ENCODE data around the gene TNIP1.

Gene TNIP1

DNA sequence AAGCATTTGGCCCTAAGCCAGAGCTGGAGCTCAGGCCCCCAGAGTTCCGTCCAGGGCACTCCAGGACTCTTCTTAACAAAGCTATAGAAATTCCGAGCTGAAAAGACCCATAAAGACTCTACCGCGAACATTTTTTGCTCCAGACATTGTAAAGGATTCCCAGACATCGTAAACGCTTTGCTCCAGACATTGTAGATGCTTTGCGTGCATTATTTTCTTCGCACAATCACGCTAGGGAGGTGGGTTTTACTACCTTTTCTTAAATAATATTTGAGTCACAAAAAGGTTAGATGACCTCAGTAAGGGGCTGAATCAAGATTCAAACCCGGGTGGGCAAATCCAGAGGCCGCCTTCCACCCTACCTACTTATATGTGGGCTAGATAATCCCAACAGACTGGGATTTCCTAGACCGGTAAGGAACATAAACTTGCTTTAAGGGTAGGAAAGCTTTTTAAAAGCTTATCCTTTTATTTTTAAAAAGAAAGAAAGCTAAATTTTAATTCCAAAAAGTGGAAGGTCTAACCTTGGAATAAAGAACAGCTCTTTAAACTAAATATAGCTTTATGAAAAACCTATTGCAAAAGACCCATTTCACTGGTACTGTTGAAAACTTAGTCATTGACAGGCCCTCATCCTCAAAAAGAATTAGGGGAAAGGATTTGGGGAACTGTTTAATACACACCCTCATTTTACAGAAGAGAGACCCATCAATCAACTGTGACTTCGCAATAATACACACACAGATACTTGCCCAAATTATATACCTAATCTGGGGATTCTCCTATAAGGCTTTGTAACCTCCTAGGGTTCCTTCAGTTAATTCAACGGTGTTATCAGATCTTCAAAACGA lies 822 bp upstream of the TNIP1 start:
- DNase-seq: no peak

DNA sequence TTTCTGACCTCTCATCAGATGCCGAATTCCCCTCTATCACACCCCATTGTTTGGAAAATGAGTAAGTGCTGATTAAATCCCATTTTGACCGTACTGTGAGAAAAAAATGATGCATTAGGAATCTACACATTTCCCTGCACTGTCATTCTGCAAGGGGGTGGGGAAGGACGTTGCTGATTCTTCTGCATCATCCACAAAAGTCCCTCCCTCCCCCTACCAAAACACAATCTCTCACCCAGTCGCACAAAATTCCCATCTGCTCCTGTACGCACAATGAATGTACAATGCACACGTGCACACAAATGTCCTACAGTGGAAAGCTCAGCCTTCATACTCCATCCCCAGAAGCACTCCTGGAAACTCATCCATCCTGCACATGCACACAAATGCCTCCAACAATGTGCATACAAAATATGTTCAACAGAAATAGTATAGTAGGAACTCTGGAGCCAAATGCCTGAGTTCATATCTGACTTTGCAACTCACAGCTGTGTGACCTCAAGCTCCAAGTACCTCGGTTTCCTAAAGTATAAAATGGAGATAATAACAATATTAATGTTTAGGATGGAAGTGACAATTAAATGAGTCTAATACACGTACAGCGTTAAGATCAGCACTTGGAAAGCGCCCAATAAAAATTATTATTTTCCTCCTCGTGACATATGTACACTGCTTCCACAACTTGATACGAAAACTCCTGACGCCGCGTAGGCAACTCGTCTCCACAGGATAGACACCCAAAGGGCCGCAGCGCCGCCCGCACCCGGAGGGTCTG lies 809 bp downstream of the TNIP1 start:
- peak in 1 of 2 experiments; percentile 23 for DNase-seq

DNA sequence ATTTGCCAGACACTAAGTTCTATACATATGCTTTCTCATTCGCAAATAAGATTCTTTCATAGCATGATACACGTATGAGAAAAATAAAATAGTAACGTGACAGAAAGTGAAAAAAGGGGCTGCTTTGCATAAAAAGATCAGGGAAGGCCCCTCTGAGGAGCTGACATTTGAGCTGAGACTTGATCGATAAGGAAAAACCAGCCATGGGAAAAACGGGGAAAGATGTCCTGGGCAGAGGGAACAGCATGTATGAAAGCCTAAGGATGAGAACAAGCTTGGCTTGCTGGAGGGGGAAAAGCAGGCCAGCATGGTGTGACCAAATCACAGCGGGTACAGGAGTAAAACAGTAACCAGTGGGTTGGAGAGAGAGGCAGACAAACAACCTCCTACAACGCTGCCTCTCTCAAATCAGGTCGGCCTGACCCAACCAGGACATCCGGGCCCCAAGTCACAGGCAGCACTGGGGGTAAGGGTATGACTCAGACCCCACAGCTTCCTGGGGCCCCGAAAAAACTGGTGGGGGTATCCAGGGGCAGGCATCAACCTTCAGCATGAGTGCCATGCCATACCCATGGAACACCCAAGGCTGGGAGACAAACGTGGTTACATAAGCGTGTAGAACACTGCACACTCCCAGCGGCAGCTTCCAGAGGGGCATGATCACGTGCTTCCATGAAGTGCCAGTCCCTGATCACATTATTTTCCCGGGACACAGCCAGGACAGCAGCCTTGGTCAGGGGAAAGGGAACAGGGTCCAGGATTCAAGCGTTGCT lies 2.2 kb downstream of the TNIP1 start:
- DNase-seq: no peak

GRCh38 chr5:151077967-151078366 lies 2.9 kb downstream of the TNIP1 start:
- no peak for DNase-seq

- no peak for DNase-seq
Observed at GRCh38 chr5:151077419-151077818, 3.4 kb downstream of the TNIP1 start.

DNA sequence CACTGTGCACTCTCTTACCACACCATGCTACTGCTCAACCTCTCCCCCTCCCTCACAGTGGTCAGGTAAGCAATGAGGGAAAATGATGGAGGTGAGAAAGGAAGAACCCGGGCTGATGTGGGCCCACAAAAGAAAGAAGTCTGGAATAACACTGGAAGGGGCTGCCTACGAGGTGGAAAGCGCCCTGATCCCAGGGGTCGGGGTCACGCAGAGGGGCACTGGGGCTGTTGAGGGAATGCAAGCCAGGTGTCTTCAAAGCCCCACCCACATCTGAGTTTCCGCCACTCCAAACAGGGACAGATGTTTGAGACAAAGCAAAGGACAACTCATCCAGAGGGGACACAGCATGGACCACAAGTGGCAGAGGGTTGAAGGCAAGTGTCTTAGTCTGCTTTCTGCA lies 4.2 kb downstream of the TNIP1 start:
- no peak for DNase-seq

DNA sequence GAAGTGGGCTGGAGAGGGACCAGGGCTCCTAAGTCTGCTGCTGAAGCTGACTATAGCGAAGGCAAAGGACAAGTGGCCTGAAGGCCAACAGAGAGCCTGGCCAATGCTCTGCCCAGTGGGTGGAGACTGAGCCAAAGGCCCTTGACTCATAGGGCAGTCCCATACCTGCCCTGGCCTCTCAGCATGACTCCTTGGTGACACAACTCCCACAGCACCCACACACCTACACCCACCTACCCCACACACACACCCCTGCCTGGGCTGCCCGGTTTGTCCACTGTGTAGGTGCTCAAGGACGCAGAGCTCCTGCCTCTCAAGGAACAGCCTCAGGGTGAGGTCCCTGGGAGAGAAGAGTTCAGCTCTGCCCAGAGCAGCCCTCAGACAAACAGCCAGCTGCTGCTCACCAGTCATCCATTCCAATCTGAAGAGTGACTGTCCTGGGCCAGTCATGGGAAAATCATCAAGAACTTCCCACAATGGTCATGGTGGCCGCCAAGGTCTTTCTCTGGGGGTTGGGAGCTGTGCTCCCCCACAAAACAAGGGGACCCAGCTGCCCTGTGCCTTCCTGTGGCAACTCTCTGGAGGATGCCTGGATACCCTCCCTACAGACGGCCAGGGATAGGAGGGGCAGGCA lies 5.0 kb downstream of the TNIP1 start:
- DNase-seq: no peak

DNA sequence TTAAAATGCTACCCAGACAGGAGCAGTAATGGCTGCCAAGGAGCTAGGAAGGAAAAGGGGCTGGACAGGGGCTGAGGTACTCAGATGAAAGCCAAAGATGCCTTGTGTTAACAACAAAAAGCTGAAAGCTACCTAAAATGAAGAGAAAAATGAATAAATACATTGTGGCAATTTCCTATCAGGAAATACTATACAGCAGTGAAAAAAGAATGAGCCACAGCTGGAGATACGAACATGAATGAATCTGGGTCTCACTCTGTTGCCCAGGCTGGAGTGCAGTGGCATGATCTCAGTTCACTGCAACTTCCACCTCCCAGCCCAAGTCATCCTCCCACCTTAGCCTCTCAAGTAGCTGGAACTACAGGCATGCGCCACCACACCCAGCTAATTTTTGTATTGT lies 6.3 kb downstream of the TNIP1 start:
- no peak for DNase-seq

GRCh38 chr5:151073280-151073679 lies 7.6 kb downstream of the TNIP1 start:
- no peak for DNase-seq

DNA sequence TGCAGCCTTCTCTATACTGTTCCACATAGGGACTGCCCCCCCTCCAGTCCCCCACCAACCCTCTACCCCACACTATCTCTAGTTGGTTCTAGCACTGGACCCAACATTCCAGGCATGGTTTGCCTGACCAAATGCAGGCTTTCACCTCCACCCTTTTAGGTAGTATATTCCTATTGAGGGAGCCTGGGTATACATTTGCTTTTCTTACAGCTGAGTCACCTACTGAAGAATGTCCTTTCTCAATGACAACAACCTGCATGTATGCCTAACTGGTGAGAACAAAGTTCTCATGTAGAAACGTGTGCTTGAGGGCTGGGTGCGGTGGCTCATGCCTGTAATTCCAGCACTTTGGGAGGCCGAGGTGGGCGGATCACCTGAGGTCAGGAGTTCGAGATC lies 8.2 kb downstream of the TNIP1 start:
- no peak for DNase-seq

DNA sequence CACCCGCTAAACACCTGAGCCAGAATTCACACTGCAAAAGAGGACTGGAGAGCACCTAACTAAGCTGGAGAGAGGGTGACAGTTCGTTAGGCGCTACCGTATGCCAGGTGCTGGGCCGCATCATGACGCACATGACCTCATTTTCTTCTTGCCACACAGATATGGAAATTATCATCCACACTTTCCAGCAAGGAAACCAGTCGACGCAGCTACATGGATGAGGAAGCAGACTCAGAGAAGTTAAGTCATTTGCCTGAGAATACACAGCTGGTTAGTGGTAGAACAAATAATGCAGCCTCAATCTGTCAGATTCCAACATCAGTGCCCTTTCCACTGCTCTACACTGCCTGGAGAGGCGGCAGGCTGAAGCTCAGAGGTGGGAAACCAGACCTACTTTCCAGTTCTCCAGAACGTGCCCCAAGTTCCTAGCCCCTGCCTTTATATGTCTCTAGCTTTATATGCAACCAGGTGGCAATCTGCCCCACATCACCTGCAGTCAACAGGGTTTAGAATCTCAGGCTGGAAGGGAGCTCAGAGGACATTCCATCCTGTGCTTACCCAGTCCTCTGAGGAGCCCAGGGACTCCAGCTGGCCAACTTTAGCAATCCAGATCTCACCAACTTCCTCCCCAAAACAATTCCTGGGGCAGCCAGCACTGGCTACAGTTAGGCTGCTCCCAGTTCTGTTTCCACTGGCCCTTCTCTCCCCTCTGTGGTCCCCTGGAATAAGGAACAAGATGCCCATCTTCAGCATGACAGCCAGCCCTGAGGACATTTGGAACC lies 8.8 kb downstream of the TNIP1 start:
- no peak for DNase-seq

GRCh38 chr5:151071021-151071420 lies 9.8 kb downstream of the TNIP1 start:
- DNase-seq: no peak

GRCh38 chr5:151070449-151070848 lies 10.4 kb downstream of the TNIP1 start:
- DNase-seq: no peak

- no peak for DNase-seq
Observed at GRCh38 chr5:151068433-151069197, 12.2 kb downstream of the TNIP1 start.

DNA sequence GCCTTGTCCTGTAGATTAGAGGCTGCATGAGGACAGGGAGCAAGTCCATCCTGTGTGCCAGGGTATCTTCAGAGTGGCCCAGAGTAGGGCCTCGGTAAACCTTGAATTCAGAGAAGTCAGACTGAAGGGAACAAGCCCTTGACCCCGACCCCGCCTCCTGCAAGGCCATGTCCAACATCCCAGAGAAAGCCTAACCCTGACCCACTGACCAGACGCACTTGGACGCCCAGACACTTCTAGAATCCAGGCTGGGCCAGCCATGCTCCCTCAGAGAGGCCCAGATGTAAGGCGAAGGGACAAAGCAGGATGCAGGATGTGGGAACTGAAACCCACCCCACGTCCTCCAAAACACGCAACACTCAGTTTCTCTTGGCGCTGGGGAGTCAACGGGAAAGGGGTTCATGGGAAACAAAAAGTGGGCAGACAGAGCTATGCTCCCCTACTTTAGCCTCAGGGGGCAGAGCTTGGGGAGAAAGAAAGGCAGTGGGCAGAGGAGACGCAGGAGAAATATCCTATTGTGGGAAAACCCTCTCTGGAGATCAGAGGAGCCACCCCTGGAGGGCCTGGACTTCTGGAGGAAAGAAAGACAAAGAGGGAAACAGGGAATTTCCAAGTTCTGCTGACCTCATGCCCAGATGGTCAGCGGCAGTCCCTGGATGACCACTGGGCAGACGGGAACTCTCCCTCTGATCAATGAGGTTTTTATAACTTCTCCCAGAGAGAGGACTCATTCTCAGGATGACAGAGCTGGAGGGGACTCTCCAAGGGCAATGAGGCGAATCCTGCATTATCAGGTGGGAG lies 13.0 kb downstream of the TNIP1 start:
- DNase-seq: no peak

- DNase-seq: no peak
Observed at GRCh38 chr5:151066920-151067319, 13.9 kb downstream of the TNIP1 start.

DNA sequence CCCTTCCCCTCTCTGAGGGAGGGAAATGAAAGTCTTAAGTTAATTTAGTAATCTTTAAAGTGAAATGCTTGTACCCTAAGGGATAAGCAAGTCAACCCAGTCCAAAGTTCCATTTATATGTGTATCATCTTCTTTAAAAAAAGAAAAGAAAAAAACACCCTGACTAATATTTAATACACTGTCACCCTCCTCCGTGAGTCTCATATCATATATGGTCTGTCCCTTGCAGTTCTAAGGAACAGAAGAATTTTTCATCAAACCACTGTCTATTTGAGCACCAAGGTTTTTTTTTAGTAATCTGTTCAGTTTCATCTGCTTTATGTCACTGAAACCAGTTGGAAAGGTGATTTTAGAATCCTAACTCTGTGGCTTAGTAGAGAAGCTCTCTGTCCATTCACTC lies 15.2 kb downstream of the TNIP1 start:
- DNase-seq: no peak

- no peak for DNase-seq
Observed at GRCh38 chr5:151064916-151065499, 15.8 kb downstream of the TNIP1 start.

GRCh38 chr5:151063142-151063989 lies 17.5 kb downstream of the TNIP1 start:
- DNase-seq: no peak

Data from cerebellar nuclear complex (tissue), 1 donor.